ENCODE results near the gene FADD. TPM values are rescaled to one million over a fixed set of nuclear protein-coding genes. Genes with fewer than 3 reads are reported as not detected.

Gene FADD
- total RNA-seq, 1 donor from 2014 or later: 21.3 TPM

- intact Hi-C loops (cut with DNase I): no loop called here
- H3K9me3 ChIP-seq: no peaks in the 10 kb centered on the region
- H3K27ac ChIP-seq: no peak overlapping the region
- no peak for ATAC-seq
- no peak overlapping the region for H3K4me3 ChIP-seq
- peaks cover 35% of the 10 kb centered on the region for H3K36me3 ChIP-seq
- no peak for DNase-seq
- peaks cover 16% of the 10 kb centered on the region for H3K4me1 ChIP-seq
- no peaks in the 10 kb centered on the region for H3K27me3 ChIP-seq
- TF ChIP-seq CTCF (IDR thresholded peaks at IDR 0.05): no peak
Measured at GRCh38 chr11:70206982-70207376, 3.9 kb downstream of the FADD start.

- TF ChIP-seq CTCF (IDR thresholded peaks at IDR 0.05): no peak
- Histone ChIP-seq H3K4me1 (peaks cover 16% of the 10 kb centered on the region), H3K27ac (no peak overlapping the region), H3K36me3 (peaks cover 35% of the 10 kb centered on the region), H3K9me3 (no peaks in the 10 kb centered on the region), H3K27me3 (no peaks in the 10 kb centered on the region), H3K4me3 (no peak overlapping the region)
- intact Hi-C loops (cut with DNase I): no loop called here
- peak; percentile 30 for DNase-seq
- no peak for ATAC-seq
Measured at GRCh38 chr11:70207531-70208131, 4.5 kb downstream of the FADD start.

- no peak for TF ChIP-seq CTCF (IDR thresholded peaks at IDR 0.05)
- H3K9me3 ChIP-seq: no peaks in the 10 kb centered on the region
- H3K4me3 ChIP-seq: no peak overlapping the region
- peaks cover 35% of the 10 kb centered on the region for H3K36me3 ChIP-seq
- no peak overlapping the region for H3K27ac ChIP-seq
- intact Hi-C loops (cut with DNase I): no loop called here
- ATAC-seq: no peak
- peaks cover 10% of the 10 kb centered on the region for H3K4me1 ChIP-seq
- no peaks in the 10 kb centered on the region for H3K27me3 ChIP-seq
- no peak for DNase-seq
Measured at GRCh38 chr11:70209391-70209912, 6.4 kb downstream of the FADD start.

GRCh38 chr11:70210051-70210501, 7.0 kb downstream of the FADD start:
- Histone ChIP-seq H3K36me3 (peaks cover 35% of the 10 kb centered on the region), H3K27me3 (no peaks in the 10 kb centered on the region), H3K4me3 (no peak overlapping the region), H3K9me3 (no peaks in the 10 kb centered on the region), H3K27ac (no peak overlapping the region), H3K4me1 (peaks cover 4% of the 10 kb centered on the region)
- TF ChIP-seq CTCF (IDR thresholded peaks at IDR 0.05): no peak
- DNase-seq (no peak), ATAC-seq (no peak)
- intact Hi-C loops (cut with DNase I): no loop called here

- DNase-seq (no peak), ATAC-seq (no peak)
- TF ChIP-seq CTCF (IDR thresholded peaks at IDR 0.05): no peak
- Histone ChIP-seq H3K4me1 (no peaks in the 10 kb centered on the region), H3K27me3 (no peaks in the 10 kb centered on the region), H3K9me3 (no peaks in the 10 kb centered on the region), H3K36me3 (peaks cover 35% of the 10 kb centered on the region), H3K27ac (no peak overlapping the region), H3K4me3 (no peak overlapping the region)
- intact Hi-C loops (cut with DNase I): no loop called here
Measured at GRCh38 chr11:70210530-70210929, 7.4 kb downstream of the FADD start.

Data from upper lobe of right lung (tissue), 1 donor.